ENCODE data around the gene KRT32.

- TF ChIP-seq, protein P1, sequence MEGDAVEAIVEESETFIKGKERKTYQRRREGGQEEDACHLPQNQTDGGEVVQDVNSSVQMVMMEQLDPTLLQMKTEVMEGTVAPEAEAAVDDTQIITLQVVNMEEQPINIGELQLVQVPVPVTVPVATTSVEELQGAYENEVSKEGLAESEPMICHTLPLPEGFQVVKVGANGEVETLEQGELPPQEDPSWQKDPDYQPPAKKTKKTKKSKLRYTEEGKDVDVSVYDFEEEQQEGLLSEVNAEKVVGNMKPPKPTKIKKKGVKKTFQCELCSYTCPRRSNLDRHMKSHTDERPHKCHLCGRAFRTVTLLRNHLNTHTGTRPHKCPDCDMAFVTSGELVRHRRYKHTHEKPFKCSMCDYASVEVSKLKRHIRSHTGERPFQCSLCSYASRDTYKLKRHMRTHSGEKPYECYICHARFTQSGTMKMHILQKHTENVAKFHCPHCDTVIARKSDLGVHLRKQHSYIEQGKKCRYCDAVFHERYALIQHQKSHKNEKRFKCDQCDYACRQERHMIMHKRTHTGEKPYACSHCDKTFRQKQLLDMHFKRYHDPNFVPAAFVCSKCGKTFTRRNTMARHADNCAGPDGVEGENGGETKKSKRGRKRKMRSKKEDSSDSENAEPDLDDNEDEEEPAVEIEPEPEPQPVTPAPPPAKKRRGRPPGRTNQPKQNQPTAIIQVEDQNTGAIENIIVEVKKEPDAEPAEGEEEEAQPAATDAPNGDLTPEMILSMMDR (IDR thresholded peaks at IDR 0.05): no peak
- TF ChIP-seq POLR2A (IDR thresholded peaks at IDR 0.05): no peak
Observed at GRCh38 chr17:41444640-41445039, 22.5 kb downstream of the KRT32 start.

Measured in lower leg skin (tissue), 3 donors.